Stimulated activated CD4-positive, alpha-beta T cell treated with anti-CD3 and anti-CD28 coated beads, Interleukin-1b, Interleukin-23, amount 100 ng/mL, for 4 hours (primary cell): ENCODE results near the gene C17orf100.

Experiments used
- DNase-seq, 2 donors: peaks; one replicate each; pipeline ENCODE4 v3.0.0-alpha.2; 2020; ENCODE audit warnings: low read depth in 2 of 2

The C17orf100 gene

GRCh38 chr17:6669479-6670212 is 18.1 kb downstream of the C17orf100 start:
- DNase-seq: no peak

- no peak for DNase-seq
These were observed 19.0 kb downstream of the C17orf100 start for GRCh38 chr17:6670571-6670970.

- no peak for DNase-seq
These were observed 19.4 kb downstream of the C17orf100 start for GRCh38 chr17:6670999-6671398.

GRCh38 chr17:6671431-6671830 is 19.9 kb downstream of the C17orf100 start:
- no peak for DNase-seq

- no peak for DNase-seq
These were observed 23.0 kb downstream of the C17orf100 start for GRCh38 chr17:6674586-6674985.

GRCh38 chr17:6675201-6675825 is 23.8 kb downstream of the C17orf100 start:
- no peak for DNase-seq

GRCh38 chr17:6676802-6677157 is 25.2 kb downstream of the C17orf100 start:
- DNase-seq: no peak

GRCh38 chr17:6677158-6677831 is 25.7 kb downstream of the C17orf100 start:
- DNase-seq: no peak

- no peak for DNase-seq
These were observed 26.4 kb downstream of the C17orf100 start for GRCh38 chr17:6677946-6678345.

- no peak for DNase-seq
These were observed 27.7 kb downstream of the C17orf100 start for GRCh38 chr17:6679241-6679640.

- DNase-seq: no peak
These were observed 29.6 kb downstream of the C17orf100 start for GRCh38 chr17:6681176-6681575.

- no peak for DNase-seq
These were observed 30.1 kb downstream of the C17orf100 start for GRCh38 chr17:6681671-6682070.

GRCh38 chr17:6682339-6682738 is 30.8 kb downstream of the C17orf100 start:
- DNase-seq: no peak

GRCh38 chr17:6683081-6683684 is 31.6 kb downstream of the C17orf100 start:
- no peak for DNase-seq

GRCh38 chr17:6683730-6684459 is 32.3 kb downstream of the C17orf100 start:
- no peak for DNase-seq

GRCh38 chr17:6684460-6684783 is 32.9 kb downstream of the C17orf100 start:
- no peak for DNase-seq

- no peak for DNase-seq
These were observed 33.6 kb downstream of the C17orf100 start for GRCh38 chr17:6684881-6685767.

GRCh38 chr17:6686026-6686425 is 34.5 kb downstream of the C17orf100 start:
- no peak for DNase-seq

GRCh38 chr17:6688944-6689343 is 37.4 kb downstream of the C17orf100 start:
- no peak for DNase-seq

- DNase-seq: no peak
These were observed 39.1 kb downstream of the C17orf100 start for GRCh38 chr17:6690641-6691040.

GRCh38 chr17:6691546-6691945 is 40.0 kb downstream of the C17orf100 start:
- DNase-seq: no peak
